Cortex of kidney (tissue), 1 donor: ENCODE results near the gene PCGF3.

Experiments used
- DNase-seq: peaks from one replicate; lab custom pipeline; 2025; lab: John Stamatoyannopoulos, UW

PCGF3 gene

DNA sequence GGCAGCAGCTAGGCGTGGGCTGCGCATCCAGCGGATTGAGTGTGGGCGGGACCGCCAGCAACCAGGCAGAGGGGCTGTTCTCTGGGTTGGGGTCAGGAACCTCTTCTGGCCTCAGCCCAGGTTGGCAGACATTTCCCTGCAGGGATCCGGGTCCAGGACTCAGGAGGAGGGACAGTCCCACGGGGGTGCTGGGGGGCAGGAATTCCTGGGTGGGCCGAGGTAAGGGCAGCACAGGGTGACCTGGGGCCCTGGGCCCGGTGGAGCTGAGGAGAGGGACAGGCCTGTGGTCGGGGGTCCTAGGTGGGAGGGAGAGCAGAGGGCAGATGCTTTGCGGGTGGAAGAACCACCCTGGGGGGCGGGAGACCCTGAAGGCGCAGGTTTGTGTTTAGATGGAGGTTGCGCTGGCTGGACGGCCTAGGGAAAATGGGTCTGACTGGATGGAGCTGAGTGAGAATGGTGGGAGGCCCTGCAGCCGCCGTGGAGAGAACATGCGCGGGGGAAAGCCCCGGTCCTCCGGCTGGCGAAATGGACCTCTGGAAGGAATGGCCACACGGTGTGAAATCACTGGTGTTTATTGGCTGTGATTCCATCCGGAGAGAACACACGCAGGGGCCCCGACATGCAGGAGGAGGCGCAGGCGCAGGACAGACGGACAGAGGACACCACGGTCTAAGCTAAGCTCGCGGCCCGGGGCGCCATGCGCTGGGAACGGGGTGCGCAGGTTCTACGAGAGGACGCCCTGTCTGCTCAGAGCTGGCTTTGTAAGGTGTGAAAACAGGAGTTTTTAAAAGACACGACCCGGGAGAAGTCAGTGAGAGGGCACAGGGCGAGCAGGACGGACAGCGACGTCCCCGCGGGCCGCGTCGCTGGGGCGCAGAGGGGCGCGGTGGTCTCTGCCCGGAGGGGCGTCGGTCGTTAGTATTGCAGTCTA is 79.0 kb downstream of the PCGF3 start:
- DNase-seq, result no peak

DNA sequence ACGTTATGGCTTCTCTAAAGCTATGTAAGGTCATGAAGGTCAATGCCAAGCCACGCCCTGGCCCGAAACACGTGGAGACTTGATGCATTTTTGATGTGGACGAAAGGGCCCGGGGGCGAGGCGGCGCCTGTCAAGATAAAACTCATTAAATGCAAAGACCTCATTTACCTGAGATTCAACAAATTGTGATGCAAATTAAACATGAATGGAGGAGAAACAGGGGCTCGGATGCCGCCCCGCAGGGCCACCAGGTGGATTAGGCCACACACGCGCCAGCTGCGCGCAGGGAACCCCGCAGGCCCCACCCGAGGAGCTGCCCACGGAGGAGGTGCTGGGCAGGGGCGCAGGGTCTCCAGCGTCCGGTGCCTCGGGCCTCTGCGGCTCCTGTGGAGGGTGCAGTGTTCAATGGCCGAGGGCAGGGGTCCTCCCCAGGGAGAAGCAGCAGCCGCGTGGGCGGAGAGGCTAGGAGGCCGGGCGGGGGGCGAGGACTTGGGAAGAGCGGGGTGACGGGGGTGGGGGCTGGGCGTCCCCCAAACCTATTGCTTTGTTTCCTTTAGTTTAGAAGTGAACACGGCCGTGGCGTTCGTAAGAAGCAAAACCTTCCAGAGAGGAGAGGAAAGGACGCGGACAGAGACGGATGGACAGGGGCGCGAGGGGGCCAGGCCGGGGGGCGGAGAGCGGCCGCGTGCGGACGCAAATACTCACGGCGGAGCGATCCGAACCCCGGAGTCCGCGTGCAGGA is 79.9 kb downstream of the PCGF3 start:
- no peak for DNase-seq

DNA sequence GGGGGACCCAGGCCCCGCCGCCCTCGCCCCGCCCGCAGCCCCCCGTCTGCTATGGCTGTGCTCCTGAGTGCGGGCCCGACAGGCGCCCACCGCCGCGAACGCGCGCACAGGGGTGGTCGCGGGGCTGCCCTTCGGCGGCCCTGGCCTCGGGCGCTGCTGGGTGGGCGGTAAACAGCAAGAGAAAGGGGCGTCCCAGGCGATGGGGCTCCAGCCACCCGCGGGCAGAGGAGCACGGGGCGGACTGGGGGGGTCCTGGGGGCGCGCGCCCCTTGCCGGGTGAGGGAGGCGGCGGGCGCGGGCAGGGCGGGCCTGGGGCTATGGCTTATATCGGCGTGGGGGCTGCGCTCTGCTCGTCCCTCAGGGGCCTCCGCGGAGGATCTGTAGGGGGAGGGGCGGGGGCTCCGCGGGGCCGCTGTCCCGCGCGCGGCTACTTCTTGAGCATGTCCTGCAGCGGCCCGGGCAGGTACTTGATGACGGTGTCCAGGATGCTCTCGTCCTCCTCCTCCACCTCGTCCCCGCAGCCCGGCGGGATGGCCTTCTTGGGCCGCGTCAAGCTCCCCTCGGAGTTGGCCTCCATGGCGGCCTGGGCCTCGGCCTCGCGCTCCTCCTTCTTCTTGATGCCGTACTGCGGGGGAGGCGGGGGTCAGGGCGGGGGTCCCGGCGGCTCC is 80.6 kb downstream of the PCGF3 start:
- no peak for DNase-seq

DNA sequence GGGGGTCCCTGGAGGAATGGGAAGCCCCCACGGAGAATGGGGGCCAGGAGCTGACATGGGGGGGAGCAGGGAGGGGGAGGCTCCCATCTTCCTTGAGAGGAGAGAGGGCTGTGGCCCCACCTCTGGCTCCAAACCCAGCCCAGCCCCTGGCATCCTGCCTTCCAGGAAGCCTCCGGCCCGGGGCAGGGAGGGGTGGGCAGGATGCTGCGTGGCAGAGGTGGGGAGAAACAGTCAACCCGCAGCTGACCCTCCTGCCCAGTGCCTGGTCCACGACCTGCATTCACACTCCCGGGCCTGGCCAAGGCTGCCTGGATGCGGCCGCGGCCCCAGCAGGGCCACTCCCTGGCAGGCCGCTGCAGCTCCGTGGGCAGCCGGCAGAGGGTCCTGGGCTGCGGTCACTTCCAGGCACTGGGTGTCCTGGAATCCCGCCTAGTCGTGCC is 81.2 kb downstream of the PCGF3 start:
- no peak for DNase-seq

DNA sequence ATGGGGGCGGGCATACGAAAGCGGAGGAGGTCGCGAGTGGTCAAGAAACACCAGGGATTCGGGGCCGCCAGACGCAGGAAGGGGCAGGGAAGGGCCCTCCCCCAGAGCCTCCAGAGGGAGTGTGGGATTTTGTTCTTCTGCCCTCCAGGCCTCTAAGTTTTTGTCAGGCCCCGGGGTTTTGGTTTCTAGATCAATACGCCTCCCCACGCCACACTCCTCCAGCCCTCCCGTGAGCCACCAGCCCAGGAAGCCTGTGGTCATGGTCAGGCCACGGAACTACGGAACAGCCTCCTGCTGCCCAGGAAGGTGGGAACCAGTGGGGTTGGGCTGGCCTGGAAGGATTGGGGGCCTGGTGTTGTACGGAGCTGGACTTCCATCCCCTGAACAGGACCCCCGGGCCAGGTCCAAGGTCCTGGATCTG is 81.9 kb downstream of the PCGF3 start:
- no peak for DNase-seq

DNA sequence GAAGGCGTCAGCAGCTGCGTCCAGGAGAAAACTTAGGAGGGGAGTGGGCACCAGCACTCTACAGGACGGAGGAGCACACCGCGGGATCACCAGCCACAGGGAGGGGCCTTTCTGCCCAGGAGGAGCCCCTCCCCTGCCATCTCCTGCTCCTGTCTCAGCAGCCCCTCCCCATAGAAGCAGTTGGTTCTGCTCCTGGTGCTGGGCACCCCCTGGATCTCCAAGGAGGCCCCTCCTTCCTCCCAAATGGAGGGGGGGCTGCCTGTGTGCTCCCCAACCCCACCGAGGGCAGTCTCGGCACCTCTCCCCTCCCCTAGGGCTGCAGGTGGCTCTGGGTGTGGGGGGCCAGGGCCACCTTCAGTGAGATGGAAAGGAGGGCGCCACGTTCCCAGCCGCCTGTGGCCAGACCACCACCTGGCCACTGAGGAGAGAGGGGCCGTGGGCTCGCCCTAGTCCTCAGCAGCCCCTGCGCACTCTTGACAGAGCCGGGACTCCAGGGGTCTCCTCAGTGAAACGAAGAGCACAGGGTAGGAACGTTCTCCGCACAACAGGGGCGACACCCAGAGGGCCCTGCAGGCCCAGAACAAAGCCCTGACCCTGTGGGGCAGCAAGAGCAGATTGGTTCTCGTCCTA is 82.5 kb downstream of the PCGF3 start:
- DNase-seq, result no peak

DNA sequence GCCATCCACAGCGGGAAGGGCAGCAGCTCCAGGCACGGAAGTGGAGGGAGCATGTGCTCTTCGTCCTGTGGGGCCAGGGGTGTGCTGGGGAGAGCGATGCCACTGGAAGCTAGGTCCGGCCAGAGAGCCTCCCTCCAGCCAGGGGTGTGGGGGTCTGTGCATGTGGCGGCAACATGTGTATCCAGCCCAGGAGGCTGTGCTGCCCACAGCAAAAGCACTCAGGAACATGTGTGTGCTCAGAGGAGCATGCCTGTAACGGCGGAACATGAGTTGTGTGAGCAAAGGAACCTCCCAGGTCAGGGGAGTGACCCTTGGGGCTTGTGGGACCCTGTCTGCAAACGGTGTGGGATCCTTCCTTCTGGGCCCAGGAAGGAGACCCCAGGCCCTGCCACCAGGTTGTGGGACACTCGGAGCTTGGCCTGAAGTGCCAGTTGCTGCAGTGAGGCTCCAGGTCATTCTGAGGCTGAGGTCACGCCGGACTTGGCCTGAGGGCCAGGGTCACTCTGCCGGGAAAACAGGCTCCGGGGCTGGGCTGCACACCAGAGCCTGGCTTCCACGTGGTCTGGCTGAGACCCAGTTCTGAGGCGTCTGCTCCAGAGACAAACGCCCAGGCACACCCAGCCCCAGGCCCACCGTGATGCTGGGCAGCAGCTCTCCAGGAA is 83.1 kb downstream of the PCGF3 start:
- no peak for DNase-seq

DNA sequence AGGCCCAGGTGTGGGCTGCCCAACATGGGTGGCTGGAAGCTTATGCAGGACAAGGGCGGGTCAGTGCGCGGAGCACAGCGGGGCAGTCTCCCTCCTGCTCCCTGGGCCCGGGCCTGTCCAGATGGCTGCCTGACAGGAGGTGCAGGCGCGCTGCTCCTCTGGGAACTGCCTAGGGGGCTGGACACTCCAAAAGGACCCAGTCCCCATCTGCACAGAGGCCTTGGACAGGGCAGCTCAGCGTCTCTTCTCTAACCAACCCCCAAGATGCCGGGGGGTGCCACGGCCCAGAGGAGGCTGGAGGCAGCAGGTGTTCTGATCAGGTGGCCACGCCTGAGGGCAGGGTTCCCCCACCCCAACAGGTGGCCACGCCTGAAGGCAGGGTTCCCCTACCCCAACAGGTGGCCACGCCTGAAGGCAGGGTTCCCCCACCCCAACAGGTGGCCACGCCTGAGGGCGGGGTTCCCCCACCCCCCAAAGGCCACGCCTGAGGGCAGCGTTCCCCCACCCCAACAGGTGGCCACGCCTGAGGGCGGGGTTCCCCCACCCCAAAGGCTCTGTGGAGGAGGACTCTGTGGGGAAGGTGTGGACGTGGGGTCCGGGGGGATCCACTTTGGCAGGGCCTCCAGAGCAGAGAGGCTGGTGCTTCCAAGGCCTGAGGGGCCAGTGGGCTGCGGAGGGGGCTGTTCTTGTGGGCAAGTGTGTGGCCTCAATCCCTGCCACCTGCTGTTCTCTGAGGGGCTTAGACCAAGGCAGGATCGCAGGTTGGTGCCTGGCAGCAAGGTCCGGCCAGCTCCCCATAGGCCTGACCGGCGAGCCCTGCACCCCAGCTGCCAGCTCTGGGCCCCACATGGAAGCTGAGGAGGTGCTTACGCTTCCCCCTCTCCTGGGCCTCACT is 84.2 kb downstream of the PCGF3 start:
- DNase-seq, result no peak

DNA sequence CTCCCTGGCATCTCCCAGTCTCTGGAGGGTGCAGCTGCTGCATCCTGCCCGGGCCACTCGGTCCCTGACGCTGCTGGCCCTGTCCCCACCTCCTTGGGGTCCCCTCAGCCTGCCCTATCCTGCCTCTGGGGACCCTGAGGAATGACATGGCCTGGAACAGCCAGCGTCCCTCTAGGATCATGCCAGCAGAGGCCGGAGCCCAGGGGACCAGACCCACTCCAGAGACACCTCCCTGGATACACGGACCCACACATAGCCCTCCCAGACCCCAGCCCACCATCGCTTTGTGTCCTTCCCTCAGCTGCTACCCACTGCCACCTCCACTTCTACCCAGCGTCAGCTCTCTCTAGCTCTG is 84.8 kb downstream of the PCGF3 start:
- DNase-seq, result no peak

DNA sequence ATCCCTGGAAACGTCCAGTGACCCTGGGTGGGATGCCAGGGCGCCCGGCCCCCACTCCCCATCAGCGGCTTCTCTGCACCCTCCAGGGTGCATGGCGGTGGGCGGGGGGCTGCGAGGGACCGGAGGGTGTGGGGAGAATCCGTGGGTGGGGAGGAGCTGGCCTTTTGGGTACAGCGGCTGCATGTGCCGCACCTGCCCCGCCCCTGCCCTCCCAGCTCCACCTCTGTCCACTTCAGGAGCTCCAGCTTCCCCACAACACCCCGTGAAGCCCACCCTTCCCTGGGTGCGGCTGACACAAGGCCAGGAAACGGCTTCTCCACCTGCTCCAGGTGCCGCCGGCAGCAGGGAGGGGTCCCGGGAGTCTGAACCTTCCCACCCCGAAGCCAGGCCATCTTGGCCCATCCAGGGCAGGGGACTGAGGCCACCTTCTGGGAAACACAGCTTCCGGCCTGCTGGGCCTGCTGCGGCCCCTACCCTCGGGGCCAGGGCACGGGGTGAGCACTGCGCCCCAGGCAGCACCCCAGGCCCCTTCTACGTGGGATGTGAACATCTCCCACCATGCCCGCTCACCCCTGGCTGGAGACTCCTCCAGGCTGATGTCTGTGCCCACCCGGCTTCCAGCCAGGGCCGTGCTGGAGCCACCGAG is 85.7 kb downstream of the PCGF3 start:
- no peak for DNase-seq

DNA sequence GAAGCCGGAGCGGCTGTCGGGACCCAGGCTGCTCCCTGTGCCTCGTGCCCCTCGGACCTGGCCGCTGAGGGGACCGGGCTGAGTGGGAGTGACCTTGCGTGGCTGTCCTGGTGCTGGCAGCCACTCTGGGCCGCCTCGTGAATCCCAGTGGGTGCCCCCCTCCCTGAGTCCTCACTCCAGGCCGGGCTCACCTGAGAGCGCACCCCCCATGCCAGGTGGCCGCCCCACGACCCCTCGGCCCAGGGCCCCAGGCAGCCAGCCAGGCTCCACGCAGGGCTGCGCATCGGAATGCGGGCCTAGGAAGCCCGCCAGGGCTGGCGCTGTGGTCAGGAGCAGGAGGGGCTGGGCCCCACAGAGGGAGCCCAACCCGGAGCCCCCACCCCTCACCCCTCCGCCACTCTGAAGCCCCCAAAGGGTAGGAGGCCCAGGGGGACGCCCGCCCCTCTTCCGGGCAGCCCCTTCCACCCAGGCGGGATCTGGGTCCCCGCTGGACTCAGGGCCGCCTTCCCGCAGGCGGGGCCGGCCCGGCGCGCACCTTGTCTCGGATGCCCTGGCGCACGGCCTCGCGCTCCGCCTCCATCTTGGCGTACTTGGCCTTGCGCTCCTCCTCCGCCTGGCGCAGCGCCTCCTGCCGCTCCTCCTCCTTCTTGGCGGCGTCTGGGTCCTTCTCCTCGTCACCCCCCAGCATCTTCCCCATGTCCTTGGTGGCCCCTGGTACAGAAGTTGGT is 86.4 kb downstream of the PCGF3 start:
- DNase-seq, result no peak

DNA sequence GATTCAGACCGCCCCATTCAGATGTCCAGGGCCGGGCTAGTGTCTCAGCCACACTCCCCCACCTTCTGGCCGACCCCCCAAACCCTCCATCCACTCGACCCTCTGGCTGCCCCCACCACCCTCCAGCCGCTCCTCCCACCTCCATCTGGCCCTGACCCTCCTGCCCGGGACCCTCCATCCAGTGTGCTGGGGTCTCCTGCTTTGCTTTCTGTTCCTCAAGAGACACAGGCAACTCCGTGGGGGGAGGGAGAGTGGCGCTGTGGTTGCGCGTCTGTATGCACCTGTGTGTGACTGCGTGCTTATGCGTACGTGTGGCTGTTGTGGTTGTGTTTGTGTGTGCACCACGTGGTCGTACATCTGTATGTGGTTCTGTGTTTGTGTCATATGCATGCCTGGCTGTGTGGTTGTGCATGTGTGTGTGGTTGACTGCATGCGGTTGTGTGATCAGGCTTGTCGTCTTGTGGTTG is 87.0 kb downstream of the PCGF3 start:
- no peak for DNase-seq

DNA sequence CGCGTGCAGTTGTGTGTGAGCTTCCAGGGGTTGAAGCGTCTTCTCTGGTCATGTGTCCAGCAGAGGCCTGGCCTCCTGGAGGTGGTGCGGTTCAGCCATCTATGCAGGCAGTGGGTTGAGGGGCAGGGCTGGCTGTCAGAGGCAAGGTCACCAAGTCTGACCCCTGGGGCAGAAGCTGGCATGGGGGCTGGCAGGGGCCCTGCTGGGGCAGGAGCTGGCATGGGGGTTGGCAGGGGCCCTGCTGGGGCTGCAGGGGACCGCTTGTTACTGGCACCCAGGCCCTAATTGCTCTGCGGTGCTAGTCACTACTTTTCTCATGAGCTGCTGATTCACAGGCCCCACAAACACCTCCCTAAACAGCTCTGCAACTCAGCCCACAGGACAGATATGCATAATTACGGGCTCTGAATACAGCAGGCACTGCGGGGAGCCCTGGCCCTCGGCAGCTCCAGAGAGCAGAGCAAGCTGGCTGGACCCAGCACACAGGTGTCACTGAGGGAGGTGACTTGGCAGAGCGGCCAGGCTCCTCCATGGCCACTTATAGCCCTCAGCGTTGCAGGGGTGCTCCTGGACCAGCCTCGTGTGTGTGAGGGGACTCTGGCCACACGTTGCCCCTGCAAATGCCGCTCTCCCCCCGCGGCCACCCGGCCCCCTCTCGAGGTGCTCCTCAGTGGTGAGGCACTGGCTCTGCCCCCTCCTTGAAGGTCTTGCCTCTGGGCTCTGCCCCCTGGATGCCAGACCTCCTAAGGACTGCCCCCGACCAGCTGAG is 87.6 kb downstream of the PCGF3 start:
- no peak for DNase-seq

DNA sequence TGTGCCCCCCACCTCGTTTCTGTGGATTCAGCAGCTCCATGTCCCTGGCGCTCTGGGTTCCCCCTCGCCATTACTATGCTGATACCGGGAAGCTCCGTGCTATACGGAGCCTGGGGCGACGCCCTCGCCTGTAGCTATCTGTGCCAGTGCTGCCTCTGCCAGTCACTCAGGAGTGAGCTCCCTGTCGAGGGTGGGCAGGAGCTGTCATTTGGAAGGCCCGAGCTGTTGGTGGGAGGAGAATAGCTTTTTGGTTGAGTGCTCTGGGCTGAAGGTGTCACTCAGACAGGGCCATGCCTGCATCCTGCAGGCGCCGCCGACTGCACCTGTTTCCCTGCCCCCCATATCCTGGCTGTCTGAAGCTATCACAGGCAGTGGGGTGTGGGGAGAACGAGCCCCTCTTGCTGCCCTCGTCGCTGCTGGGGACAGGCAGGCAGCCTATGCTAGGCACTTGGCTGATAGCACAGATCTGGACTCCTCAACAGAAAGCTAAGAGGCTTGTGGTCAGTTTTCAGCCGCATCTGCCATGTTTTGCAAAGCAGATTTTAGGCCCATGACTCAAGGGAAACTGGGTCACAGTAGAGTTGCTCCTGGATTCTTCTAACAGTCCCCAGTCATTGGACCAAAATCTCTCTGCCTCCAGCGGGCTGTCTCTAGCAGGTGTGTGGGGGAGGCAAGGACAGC is 88.4 kb downstream of the PCGF3 start:
- no peak for DNase-seq

DNA sequence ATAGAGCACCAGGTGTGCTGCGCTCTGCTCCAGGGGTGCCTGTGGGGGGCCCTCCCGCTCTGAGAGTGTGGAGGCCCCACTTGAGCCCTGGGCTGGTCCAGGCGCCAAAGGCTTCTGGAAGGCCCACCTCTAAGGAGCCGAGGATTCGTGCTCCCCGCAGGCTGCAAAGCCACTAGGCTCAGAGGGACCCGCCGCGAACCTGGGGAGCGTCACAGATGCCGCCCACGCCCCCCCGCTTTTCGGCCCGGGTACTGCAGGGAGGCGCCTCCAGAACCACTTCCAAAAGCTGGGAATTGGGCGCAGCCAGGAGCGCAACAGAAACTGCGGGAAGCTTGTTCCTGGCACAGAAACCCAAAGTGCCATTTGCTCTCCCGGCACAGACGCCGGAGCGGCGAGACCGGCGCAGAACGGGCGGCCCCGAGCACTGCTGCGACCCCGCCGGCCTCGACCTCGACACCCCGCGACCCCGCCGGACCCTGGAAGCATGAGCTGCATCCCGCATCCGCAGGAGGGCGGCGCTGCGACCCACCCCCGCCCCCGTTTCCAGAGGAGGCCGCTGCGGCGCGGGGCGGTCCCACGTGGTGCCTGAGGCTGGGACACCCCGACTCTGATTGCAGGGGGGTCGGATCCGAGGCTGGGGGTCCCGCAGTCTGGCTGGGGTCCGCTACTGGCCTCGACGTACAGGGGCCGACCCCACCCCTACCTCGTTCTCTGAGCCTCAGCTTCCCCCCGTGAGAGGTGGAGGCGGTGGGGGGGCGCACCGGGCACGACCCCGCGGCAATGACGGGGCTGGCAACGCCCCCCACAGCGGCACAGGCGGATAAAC is 89.5 kb downstream of the PCGF3 start:
- no peak for DNase-seq

DNA sequence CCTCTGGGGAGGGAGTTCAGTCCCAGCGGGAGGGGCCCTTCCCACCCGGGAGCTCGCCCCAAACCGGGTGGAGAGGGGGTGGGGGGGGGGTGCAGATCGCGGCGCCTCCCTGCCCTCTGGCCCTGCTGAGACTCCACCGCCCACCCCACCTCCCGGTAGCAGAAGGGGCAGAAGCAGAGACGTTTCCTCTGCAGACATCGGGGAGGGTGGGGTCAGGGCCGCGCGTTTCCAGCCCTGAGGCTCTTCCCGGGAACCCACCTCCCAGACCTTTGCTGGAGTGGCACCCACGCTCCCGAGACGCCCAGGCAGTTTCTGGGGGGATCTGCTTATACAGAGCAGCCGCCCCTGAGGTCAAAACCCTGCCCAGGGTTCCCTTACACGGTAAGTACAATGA is 90.1 kb downstream of the PCGF3 start:
- no peak for DNase-seq

DNA sequence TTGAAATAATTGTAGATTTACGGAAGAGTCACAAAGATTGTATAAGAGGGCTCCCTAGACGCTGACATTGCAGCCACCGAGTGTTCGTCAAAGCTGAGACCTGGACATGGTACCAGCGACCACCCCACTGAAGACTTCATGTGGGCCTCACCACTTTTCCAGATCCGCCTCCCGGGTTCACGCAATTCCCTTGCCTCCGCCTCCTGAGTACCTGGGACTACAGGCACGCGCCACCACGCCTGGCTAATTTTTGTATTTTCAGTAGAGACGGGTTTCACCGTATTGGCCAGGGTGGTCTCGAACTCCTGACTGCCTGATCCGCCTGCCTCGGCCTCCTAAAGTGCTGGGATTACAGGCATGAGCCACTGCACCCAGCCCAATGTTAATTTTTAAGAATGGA is 90.6 kb downstream of the PCGF3 start:
- no peak for DNase-seq
